ENCODE measurements around the gene B3GALT6. TPM values are rescaled to one million over a fixed set of nuclear protein-coding genes. Genes with fewer than 3 reads are reported as not detected.

The B3GALT6 gene
- total and polyA plus RNA-seq, 5 donors from 2014 or later = 4.0 to 11.5 (median 9.4) TPM

DNA sequence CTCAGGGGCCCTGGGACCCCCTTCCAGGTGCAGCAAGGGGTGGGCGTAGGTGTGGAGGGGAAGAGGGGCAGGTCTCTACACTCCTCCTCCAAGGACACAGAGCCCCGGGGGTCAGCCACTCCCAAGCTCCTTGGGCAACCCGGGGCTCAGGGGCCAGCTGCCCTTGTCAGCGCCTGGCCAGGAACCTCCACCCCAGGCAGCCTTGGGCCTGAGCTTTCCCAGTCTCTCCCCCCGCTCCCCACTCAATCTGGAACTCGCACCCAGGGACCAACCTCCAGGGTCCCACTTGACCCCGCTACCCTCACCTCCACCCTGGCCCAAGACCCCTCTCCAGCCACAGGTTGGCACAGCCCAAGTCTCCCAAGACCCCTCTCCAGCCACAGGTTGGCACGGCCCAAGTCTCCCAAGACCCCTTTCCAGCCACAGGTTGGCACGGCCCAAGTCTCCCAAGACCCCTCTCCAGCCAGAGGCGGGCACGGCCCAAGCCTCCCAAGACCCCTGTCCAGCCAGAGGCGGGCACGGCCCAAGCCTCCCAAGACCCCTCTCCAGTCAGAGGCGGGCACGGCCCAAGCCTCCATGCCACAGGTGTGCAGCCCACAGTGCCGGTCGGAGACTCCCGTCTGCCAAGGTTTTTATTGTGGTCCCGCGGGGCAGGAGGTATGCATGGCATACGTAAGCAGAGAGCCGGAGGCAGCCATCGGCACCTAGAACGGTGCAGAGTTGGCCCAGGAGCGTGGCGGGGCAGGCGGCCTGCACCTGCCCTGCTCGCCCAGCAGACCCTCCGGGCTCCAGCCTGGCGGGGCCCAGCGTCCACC is 21.1 kb upstream of the B3GALT6 start:
- no peak for ATAC-seq (ENCODE audit: low read depth in 2 of 2)
- H3K4me3 Mint-ChIP-seq = peak overlapping the region; percentile 41 to 83 (median 70)
- no peaks in the 10 kb centered on the region for H3K9me3 ChIP-seq (ENCODE audit: control insufficient read depth in 2 of 2, low read length in 2 of 2)
- no peaks in the 10 kb centered on the region for H3K9me3 Mint-ChIP-seq
- peak overlapping the region in 1 of 3 donors; percentile 25 for H3K27ac Mint-ChIP-seq
- no peak overlapping the region for H3K27ac ChIP-seq (ENCODE audit: insufficient read depth, low read length, poor library complexity, severe bottlenecking)
- peaks cover 7% of the 10 kb centered on the region for H3K27me3 Mint-ChIP-seq
- H3K36me3 ChIP-seq (ENCODE audit: control insufficient read depth, insufficient read depth, low read length) = no peaks in the 10 kb centered on the region
- DNase-seq = peak in 1 of 3 donors; percentile 1
- no peaks in the 10 kb centered on the region for H3K36me3 Mint-ChIP-seq
- peaks cover 83% of the 10 kb centered on the region for H3K4me1 ChIP-seq (ENCODE audit: control insufficient read depth, insufficient read depth, low read length, poor library complexity, severe bottlenecking)
- no peaks in the 10 kb centered on the region for H3K27me3 ChIP-seq (ENCODE audit: control insufficient read depth, insufficient read depth, low read length)
- peaks cover 0 to 45% (median 18%) of the 10 kb centered on the region in 4 donors for H3K4me1 Mint-ChIP-seq
- no peak overlapping the region for H3K4me3 ChIP-seq (ENCODE audit: low read depth, low read length)

DNA sequence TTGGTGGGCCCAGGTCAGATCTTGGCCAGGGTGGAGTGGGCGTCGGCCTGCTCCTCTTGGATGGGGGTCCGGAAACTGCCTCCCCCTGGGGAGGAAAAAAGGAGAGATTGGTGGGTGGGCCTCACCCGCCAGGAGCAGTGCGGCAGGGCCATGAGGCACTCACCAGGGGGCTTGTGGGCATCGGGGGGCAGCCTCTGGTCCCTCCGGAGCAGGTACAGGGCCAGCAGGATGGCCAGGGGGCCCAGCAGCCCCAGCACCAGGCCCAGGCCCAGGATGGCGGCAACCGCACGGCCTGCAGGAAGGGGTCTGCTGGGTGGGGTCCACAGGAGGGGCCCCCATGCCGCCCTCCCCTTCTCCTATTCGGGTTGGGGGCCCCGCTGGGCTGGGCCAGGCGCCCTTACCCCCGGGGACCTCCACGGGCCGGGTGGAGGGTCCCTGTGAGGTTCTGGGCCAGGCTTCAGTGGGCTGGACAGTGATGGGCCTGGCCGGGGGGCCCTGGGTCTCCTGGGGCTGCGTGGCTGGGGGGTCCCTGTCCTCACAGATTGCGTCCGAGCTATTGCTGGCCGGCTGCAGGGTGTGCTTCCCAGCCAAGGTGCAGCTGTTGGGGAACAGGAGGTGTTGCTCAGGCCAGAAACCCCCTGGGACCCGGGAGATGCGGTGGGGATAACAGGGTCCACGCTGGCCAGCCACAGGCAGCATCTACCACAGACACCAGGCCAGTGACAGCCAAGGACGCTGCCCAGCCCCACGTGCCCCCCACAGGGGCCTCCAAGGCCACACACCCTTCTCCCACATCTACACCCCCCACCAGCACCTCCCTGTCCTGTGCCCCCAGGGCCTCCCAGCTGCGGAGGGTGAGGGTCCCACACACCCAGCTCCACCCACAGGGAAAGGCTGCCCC is 20.2 kb upstream of the B3GALT6 start:
- Histone ChIP-seq H3K9me3 (ENCODE audit: control insufficient read depth in 2 of 2, low read length in 2 of 2) (no peaks in the 10 kb centered on the region), H3K4me3 (ENCODE audit: low read depth, low read length) (no peak overlapping the region), H3K36me3 (ENCODE audit: control insufficient read depth, insufficient read depth, low read length) (no peaks in the 10 kb centered on the region), H3K27ac (ENCODE audit: insufficient read depth, low read length, poor library complexity, severe bottlenecking) (peak overlapping the region; percentile 84), H3K4me1 (ENCODE audit: control insufficient read depth, insufficient read depth, low read length, poor library complexity, severe bottlenecking) (peaks cover 83% of the 10 kb centered on the region), H3K27me3 (ENCODE audit: control insufficient read depth, insufficient read depth, low read length) (no peaks in the 10 kb centered on the region)
- Mint-ChIP-seq H3K36me3 (peaks cover 4% of the 10 kb centered on the region), H3K4me1 (peaks cover 4 to 46% (median 21%) of the 10 kb centered on the region in 4 donors), H3K27me3 (peaks cover 13% of the 10 kb centered on the region), H3K9me3 (peaks cover 0 to 2% (median 0%) of the 10 kb centered on the region in 7 donors), H3K4me3 (peak overlapping the region in 3 of 4 donors; percentile 32 to 56 (median 55)), H3K27ac (peak overlapping the region in 1 of 3 donors; percentile 26)
- no peak for ATAC-seq (ENCODE audit: low read depth in 2 of 2)
- DNase-seq = peak in 1 of 3 donors; percentile 2

DNA sequence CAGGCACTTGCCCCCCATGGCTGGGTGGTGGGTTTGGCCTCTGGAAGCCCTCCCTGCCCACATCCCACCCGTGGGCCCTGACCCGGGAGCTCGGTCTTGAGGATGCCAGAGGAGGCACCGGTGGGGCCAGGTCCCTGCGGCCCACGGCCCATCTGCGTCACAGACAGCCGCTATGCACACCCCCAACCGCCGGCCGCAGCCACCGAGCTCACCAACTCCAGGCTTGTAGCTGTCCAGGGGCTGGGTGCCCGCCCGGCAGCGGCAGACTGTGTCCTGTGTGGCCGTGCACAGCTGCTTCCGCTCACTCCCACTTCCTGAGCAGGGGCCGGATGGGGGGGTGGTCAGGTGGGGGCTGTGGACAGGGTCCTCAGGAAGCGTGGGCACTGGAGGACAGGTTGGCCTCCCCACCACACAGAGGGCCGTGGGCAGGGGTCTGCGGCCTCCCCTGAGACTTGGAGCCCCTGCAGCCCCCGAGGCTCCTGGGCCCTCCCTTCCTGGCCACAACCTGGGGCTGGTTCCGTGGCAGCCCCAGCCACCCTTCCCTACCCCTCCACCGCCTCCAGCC is 19.2 kb upstream of the B3GALT6 start:
- Mint-ChIP-seq H3K4me3 (peak overlapping the region; percentile 7 to 65 (median 51)), H3K4me1 (peaks cover 5 to 47% (median 21%) of the 10 kb centered on the region in 4 donors), H3K27me3 (peaks cover 14% of the 10 kb centered on the region), H3K27ac (no peak overlapping the region), H3K36me3 (peaks cover 6% of the 10 kb centered on the region), H3K9me3 (peaks cover 0 to 2% (median 0%) of the 10 kb centered on the region in 7 donors)
- Histone ChIP-seq H3K36me3 (ENCODE audit: control insufficient read depth, insufficient read depth, low read length) (no peaks in the 10 kb centered on the region), H3K4me1 (ENCODE audit: control insufficient read depth, insufficient read depth, low read length, poor library complexity, severe bottlenecking) (peaks cover 80% of the 10 kb centered on the region), H3K27me3 (ENCODE audit: control insufficient read depth, insufficient read depth, low read length) (no peaks in the 10 kb centered on the region), H3K4me3 (ENCODE audit: low read depth, low read length) (no peak overlapping the region), H3K27ac (ENCODE audit: insufficient read depth, low read length, poor library complexity, severe bottlenecking) (peak overlapping the region; percentile 84), H3K9me3 (ENCODE audit: control insufficient read depth in 2 of 2, low read length in 2 of 2) (no peaks in the 10 kb centered on the region)
- ATAC-seq (ENCODE audit: low read depth in 2 of 2) (peak in 1 of 2 donors; percentile 4), DNase-seq (peak in 2 of 3 donors; percentile 48 to 68)

DNA sequence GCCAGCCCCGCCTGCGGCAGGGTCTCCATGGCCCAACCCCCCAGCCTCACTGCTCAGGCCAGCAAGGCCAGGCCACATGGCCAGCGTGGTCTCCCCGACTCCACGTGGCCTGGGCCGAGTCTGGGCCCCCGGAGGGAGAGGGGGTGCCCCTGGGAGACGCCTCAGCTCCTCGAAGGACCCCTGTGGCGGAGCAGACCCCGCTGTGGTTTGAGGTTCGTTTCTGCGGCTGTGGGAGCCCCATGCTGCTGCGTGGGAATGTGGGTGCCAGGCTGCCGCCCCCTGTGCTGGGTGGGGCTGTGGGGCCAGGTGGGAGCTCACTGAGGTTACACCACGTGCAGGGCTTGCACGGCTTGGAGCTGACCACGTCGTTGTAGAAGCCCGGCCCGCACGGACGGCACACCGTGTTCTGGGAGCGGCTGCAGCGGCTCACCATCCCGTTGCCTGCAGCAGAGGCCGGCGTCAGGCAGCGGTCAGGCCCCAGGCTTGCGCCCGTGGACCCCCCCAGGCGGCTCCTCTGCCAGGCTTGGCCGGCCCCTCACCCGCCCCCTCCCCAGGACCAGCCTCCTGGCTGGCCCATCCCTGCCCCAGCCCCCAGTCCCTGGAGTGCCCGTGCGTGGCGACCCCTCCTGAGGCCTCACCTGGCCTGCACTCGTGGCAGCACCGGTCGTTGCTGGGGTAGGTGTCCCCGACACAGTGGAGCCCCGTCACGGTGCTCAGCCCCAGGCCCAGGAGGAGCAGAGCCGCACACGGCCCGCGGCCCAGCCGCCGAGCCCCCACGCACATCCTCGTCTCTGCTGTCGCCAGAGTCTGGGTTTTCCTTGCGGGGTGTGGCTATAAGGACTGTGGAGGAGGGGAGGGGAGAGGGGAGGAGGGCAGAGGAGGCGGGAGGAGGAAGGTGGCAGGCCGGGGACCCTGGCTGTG is 18.4 kb upstream of the B3GALT6 start, which contains the start of gene TNFRSF4:
Gene TNFRSF4 (minus strand): TSS at position 809 of the 921 bp plus-strand sequence. CDS start 26 bp downstream, at position 783.
- H3K27me3 ChIP-seq (ENCODE audit: control insufficient read depth, insufficient read depth, low read length) = no peaks in the 10 kb centered on the region
- Mint-ChIP-seq H3K4me1 (peaks cover 3 to 46% (median 17%) of the 10 kb centered on the region in 4 donors), H3K9me3 (peaks cover 0 to 2% (median 0%) of the 10 kb centered on the region in 7 donors), H3K4me3 (peak within 1 kb of the TSS; percentile 76 to 84 (median 80)), H3K27ac (peak within 1 kb of the TSS; percentile 43 to 99 (median 88)), H3K36me3 (peaks cover 6% of the 10 kb centered on the region), H3K27me3 (peaks cover 6% of the 10 kb centered on the region)
- peak within 1 kb of the TSS; percentile 19 for H3K4me3 ChIP-seq (ENCODE audit: low read depth, low read length)
- peaks cover 74% of the 10 kb centered on the region for H3K4me1 ChIP-seq (ENCODE audit: control insufficient read depth, insufficient read depth, low read length, poor library complexity, severe bottlenecking)
- no peaks in the 10 kb centered on the region for H3K36me3 ChIP-seq (ENCODE audit: control insufficient read depth, insufficient read depth, low read length)
- ATAC-seq (ENCODE audit: low read depth in 2 of 2) (peak in 1 of 2 donors; percentile 12), DNase-seq (peak in 1 of 3 donors; percentile 48)
- peak within 1 kb of the TSS; percentile 84 for H3K27ac ChIP-seq (ENCODE audit: insufficient read depth, low read length, poor library complexity, severe bottlenecking)
- H3K9me3 ChIP-seq (ENCODE audit: control insufficient read depth in 2 of 2, low read length in 2 of 2) = no peaks in the 10 kb centered on the region

DNA sequence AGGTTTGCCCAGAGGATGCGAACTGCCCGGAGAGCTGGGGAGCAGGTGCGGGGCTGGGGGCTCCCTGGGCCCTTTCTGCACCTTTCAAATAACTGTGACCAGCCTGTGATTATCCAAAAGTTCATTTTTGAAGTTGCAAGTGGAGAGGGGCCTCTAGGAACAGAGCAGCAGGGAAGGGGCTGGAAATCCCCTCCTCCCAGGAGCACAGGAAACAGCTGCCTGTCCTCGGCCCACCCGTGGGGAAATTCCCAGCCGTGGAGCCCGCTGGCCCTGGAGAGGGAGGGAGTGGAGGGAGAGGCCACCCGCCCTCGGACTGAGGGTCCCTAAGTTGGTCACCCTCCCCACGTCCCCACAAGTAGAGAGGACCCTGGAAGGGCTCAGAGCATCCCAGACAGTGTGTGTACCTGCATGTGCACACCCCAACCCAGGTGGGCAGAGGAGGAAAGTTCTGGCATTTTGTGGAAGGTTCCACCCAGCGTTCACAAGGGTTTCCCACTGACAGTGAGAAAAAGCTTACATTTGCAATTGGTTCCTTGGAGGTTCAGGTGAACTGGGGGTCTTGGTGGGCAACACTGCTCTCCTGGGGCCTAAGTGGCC is 16.9 kb upstream of the B3GALT6 start:
- DNase-seq (peak in 1 of 3 donors; percentile 49), ATAC-seq (ENCODE audit: low read depth in 2 of 2) (no peak)
- H3K4me1 ChIP-seq (ENCODE audit: control insufficient read depth, insufficient read depth, low read length, poor library complexity, severe bottlenecking) = peaks cover 79% of the 10 kb centered on the region
- H3K27me3 ChIP-seq (ENCODE audit: control insufficient read depth, insufficient read depth, low read length) = no peaks in the 10 kb centered on the region
- no peaks in the 10 kb centered on the region for H3K36me3 ChIP-seq (ENCODE audit: control insufficient read depth, insufficient read depth, low read length)
- H3K27me3 Mint-ChIP-seq = peaks cover 6% of the 10 kb centered on the region
- H3K4me1 Mint-ChIP-seq = peaks cover 3 to 47% (median 16%) of the 10 kb centered on the region in 4 donors
- peaks cover 0 to 2% (median 0%) of the 10 kb centered on the region in 7 donors for H3K9me3 Mint-ChIP-seq
- peaks cover 6% of the 10 kb centered on the region for H3K36me3 Mint-ChIP-seq
- peak overlapping the region; percentile 84 for H3K27ac ChIP-seq (ENCODE audit: insufficient read depth, low read length, poor library complexity, severe bottlenecking)
- peak overlapping the region; percentile 86 to 99 (median 88) for H3K27ac Mint-ChIP-seq
- no peaks in the 10 kb centered on the region for H3K9me3 ChIP-seq (ENCODE audit: control insufficient read depth in 2 of 2, low read length in 2 of 2)
- H3K4me3 ChIP-seq (ENCODE audit: low read depth, low read length) = no peak overlapping the region
- peak overlapping the region; percentile 62 to 84 (median 70) for H3K4me3 Mint-ChIP-seq

DNA sequence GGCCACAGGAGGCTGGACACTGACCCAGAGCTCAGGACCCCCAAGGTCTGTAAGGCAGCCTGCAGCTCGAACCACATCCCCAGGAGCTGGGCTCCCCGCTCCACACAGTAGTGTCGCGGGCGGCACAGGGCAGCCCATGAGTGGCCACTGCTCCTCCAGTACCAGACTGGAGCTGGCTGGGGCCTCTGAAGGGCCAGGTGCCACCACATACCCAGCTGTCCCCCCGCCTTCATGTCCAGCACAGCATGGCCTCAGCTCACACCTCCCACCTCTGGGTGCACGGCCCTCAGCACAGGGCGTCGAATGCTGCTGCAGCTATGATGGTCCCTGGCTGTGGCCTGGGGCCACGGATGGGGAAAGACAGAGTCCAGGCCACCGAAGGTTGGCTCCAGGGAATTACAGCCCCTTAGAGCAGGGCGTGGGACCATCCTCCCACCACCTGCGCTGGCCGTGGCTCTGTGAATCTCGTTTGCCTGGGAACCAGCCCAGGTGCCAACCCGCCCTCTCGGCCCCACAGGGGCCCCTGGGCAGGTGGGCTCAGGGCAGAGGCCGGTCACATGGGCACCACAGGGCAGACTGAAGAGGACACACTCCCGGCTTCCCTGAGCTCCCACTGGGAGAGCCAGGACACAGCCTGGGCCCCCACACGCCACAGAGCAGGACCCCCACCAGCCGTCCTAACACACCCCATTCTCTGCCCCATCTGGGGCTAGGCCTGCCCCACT is 16.0 kb upstream of the B3GALT6 start:
- Histone ChIP-seq H3K36me3 (ENCODE audit: control insufficient read depth, insufficient read depth, low read length) (no peaks in the 10 kb centered on the region), H3K9me3 (ENCODE audit: control insufficient read depth in 2 of 2, low read length in 2 of 2) (no peaks in the 10 kb centered on the region), H3K4me3 (ENCODE audit: low read depth, low read length) (no peak overlapping the region), H3K27me3 (ENCODE audit: control insufficient read depth, insufficient read depth, low read length) (no peaks in the 10 kb centered on the region), H3K27ac (ENCODE audit: insufficient read depth, low read length, poor library complexity, severe bottlenecking) (peak overlapping the region; percentile 84), H3K4me1 (ENCODE audit: control insufficient read depth, insufficient read depth, low read length, poor library complexity, severe bottlenecking) (peaks cover 76% of the 10 kb centered on the region)
- Mint-ChIP-seq H3K27ac (peak overlapping the region in 2 of 3 donors; percentile 98 to 99), H3K36me3 (peaks cover 13% of the 10 kb centered on the region), H3K4me1 (peaks cover 3 to 46% (median 18%) of the 10 kb centered on the region in 4 donors), H3K9me3 (peaks cover 0 to 2% (median 0%) of the 10 kb centered on the region in 7 donors), H3K4me3 (peak overlapping the region; percentile 80 to 98 (median 87)), H3K27me3 (peaks cover 6% of the 10 kb centered on the region)
- no peak for DNase-seq
- ATAC-seq (ENCODE audit: low read depth in 2 of 2) = no peak

All from CD4-positive, CD25-positive, alpha-beta regulatory T cell (primary cell).